Breast epithelium (tissue), 4 donors: ENCODE results near the gene ATG3. TPM values are rescaled to one million over a fixed set of nuclear protein-coding genes. Genes with fewer than 3 reads are reported as not detected.

Source experiments
- DNase-seq, 2 donors: peaks; one replicate each; pipeline ENCODE4 v3.0.0-alpha.2; 2019; ENCODE audit warnings: low spot score in 2 of 2
- H3K27ac ChIP-seq, 2 donors: fragments of 200-600 bp; sonication (generic) in 1 of 2; one replicate each; pipeline ENCODE4 v1.5.1; 2016 to 2019; ENCODE audit warnings: mild to moderate bottlenecking in 1 of 2
- H3K27me3 ChIP-seq, 2 donors: fragments of 200-600 bp; sonication (generic) in 1 of 2; one replicate each; pipeline versions ENCODE4 v1.5.1 to v1.6.0; 2017 to 2019; ENCODE audit warnings: control low read depth in 1 of 2, mild to moderate bottlenecking in 1 of 2
- H3K36me3 ChIP-seq: fragments of 200-600 bp; one replicate; pipeline ENCODE4 v1.5.1; 2019
- H3K4me1 ChIP-seq, 2 donors: fragments of 200-600 bp; sonication (generic); one replicate each; pipeline ENCODE4 v1.5.1; 2016 to 2019; ENCODE audit warnings: control low read depth in 1 of 2
- H3K4me3 ChIP-seq, 3 donors: fragments of 200-600 bp; sonication (generic); 1 replicate in 2 of 3; 2 replicates in 1 of 3; pipeline ENCODE4 v1.5.1; 2016 to 2019; ENCODE audit warnings: mild to moderate bottlenecking in 3 of 3, moderate library complexity in 2 of 3
- H3K9me3 ChIP-seq, 2 donors: fragments of 200-600 bp; sonication (generic) in 1 of 2; one replicate each; pipeline ENCODE4 v1.5.1; 2016 to 2019; ENCODE audit warnings: control low read depth in 1 of 2
- CTCF ChIP-seq, 3 donors: fragments of 450-650 bp; IDR thresholded peaks; one replicate each; pipeline ENCODE4 v1.5.1; 2016 to 2017; ENCODE audit warnings: antibody characterized with exemption in 3 of 3, mild to moderate bottlenecking in 3 of 3, moderate library complexity in 3 of 3
- POLR2A ChIP-seq: fragments of 450-650 bp; IDR thresholded peaks from one replicate; pipeline ENCODE4 v1.6.1; 2016; ENCODE audit warnings: antibody characterized with exemption, mild to moderate bottlenecking, moderate library complexity
- POLR2AphosphoS5 ChIP-seq, 3 donors: sonication (generic); formaldehyde crosslinking; IDR thresholded peaks; one replicate each; pipeline ENCODE4 v1.6.1; 2017; ENCODE audit warnings: antibody characterized with exemption in 3 of 3
- intact Hi-C: fragments of 100-400 bp; cut with DNase I; formaldehyde crosslinking; loops from one replicate; pipeline ENCODE4 v1.15.1; 2023; ENCODE audit warnings: low total_unique reads
- total RNA-seq, 3 donors: library from RNA; depleted of rRNA; stranded (reverse); fragments of >200 nt; gene quantifications; one replicate each; pipeline ENCODE4 v1.1.0, GENCODE V29; 2016

ATG3 gene
- total RNA-seq, 3 donors from 2014 or later, result 62.6 to 97.9 (median 68.2) TPM

- no peak overlapping the region for H3K27ac ChIP-seq
- intact Hi-C loops, result no loop called here
Measured at GRCh38 chr3:112508261-112508660, 53.5 kb downstream of the ATG3 start.

GRCh38 chr3:112505907-112506306 lies 55.9 kb downstream of the ATG3 start:
- no peak overlapping the region for H3K27ac ChIP-seq
- H3K9me3 ChIP-seq, result no peaks in the 10 kb centered on the region
- no peaks in the 10 kb centered on the region for H3K36me3 ChIP-seq
- no peak for DNase-seq
- H3K4me3 ChIP-seq, result no peak overlapping the region
- no peaks in the 10 kb centered on the region for H3K4me1 ChIP-seq
- intact Hi-C loops, result no loop called here
- H3K27me3 ChIP-seq, result no peaks in the 10 kb centered on the region
- TF ChIP-seq POLR2A (no peak), CTCF (IDR thresholded peaks at IDR 0.05) (no peak), POLR2AphosphoS5 (IDR thresholded peaks at IDR 0.05) (no peak)

More at GRCh38 chr3:112508261-112508660, 53.5 kb downstream of the ATG3 start:
- no peaks in the 10 kb centered on the region for H3K27me3 ChIP-seq
- DNase-seq, result no peak
- no peaks in the 10 kb centered on the region for H3K9me3 ChIP-seq
- H3K36me3 ChIP-seq, result no peaks in the 10 kb centered on the region
- TF ChIP-seq POLR2A, result no peak
- no peak for TF ChIP-seq POLR2AphosphoS5 (IDR thresholded peaks at IDR 0.05)
- no peak for TF ChIP-seq CTCF (IDR thresholded peaks at IDR 0.05)
- no peak overlapping the region for H3K4me3 ChIP-seq
- H3K4me1 ChIP-seq, result no peaks in the 10 kb centered on the region

- Histone ChIP-seq H3K36me3 (no peaks in the 10 kb centered on the region), H3K27me3 (no peaks in the 10 kb centered on the region), H3K27ac (no peak overlapping the region), H3K4me1 (no peaks in the 10 kb centered on the region), H3K9me3 (no peaks in the 10 kb centered on the region), H3K4me3 (no peak overlapping the region)
- no peak for TF ChIP-seq POLR2AphosphoS5 (IDR thresholded peaks at IDR 0.05)
- TF ChIP-seq CTCF (IDR thresholded peaks at IDR 0.05), result no peak
- TF ChIP-seq POLR2A, result no peak
- DNase-seq, result no peak
- intact Hi-C loops, result no loop called here
Measured at GRCh38 chr3:112504123-112504522, 57.6 kb downstream of the ATG3 start.

GRCh38 chr3:112503304-112503972 lies 58.3 kb downstream of the ATG3 start:
- no peaks in the 10 kb centered on the region for H3K9me3 ChIP-seq

More at GRCh38 chr3:112503304-112503972, 58.3 kb downstream of the ATG3 start:
- DNase-seq, result no peak
- Histone ChIP-seq H3K4me3 (no peak overlapping the region), H3K27ac (no peak overlapping the region), H3K4me1 (no peaks in the 10 kb centered on the region), H3K36me3 (no peaks in the 10 kb centered on the region), H3K27me3 (no peaks in the 10 kb centered on the region)
- intact Hi-C loops, result no loop called here
- TF ChIP-seq CTCF (IDR thresholded peaks at IDR 0.05) (no peak), POLR2AphosphoS5 (IDR thresholded peaks at IDR 0.05) (no peak)
